Islet precursor cell (in vitro differentiated cells): ENCODE data around the gene RAB40C.

Experiments used
- DNase-seq: peaks from one replicate; pipeline ENCODE4 v3.0.0-alpha.2; 2018

Gene RAB40C

DNA sequence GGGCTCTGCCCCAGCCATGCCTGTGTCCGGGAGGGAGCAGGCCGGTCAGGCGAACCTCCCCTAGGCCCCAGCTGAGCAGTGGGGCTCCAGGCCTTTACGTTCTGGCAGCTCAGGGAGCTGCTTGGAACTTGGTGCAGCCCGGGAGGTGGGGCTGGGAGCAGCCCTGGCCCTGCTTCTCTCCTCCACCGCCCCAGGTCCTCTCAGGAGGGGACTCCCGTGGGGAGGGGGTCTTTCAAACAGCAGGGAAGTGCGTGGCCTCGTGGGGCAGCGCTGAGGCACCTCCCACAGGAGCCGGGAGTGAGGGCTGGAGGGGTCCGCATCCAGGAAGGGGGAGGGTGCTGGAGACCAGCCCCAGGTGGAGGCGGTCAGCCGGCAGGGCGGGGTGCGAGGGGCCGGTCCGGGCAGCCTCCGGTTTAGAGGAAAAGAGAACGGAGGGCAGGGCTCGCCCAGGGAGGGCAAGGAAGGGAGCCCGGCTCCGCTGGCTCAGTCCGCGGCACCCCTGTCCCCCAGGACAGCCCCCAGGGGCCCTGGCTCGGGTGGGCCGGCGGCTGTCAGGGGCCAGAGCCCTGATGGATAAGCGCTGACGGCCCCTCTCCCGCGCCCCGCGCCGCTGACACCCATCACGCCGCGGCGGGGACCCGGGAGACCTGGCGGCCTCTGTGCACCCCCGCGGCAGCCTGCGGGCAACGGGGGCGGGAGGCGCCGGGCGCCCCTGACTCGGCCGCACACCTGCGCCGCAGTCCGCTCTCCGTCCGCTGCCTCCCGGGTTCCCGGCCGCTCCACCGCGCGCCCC lies 30.3 kb upstream of the RAB40C start:
- no peak for DNase-seq

DNA sequence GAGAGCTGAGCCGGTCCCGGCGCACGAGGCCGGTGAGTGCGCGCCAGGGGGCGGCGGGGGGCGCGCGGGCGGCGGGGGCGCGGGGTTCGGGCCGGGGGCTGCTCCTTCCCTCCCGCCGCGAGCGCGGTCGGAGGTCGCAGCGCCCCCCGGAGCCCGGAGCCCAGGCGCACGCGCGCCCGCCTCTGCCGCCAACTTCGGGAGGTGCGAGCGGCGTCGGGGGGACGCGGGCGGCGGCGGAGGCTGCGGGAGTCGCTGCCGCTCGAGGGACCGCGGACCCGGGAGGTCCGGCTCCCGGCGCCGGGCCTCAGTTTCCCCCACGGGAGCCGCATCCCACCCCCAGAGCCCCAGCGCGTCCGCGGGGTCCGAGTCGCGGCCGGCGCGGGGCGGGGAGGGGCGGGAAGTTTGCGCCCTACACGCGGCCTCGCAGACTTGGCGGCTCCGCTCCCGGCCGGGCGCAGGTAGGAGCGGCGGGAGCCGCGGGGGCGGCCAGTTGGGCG lies 29.6 kb upstream of the RAB40C start, which contains the start of gene PRR35:
Gene PRR35 (plus strand): TSS at position 191 of the 497 bp plus-strand sequence. CDS start 2,901 bp downstream, outside the sequence.
- DNase-seq = no peak

DNA sequence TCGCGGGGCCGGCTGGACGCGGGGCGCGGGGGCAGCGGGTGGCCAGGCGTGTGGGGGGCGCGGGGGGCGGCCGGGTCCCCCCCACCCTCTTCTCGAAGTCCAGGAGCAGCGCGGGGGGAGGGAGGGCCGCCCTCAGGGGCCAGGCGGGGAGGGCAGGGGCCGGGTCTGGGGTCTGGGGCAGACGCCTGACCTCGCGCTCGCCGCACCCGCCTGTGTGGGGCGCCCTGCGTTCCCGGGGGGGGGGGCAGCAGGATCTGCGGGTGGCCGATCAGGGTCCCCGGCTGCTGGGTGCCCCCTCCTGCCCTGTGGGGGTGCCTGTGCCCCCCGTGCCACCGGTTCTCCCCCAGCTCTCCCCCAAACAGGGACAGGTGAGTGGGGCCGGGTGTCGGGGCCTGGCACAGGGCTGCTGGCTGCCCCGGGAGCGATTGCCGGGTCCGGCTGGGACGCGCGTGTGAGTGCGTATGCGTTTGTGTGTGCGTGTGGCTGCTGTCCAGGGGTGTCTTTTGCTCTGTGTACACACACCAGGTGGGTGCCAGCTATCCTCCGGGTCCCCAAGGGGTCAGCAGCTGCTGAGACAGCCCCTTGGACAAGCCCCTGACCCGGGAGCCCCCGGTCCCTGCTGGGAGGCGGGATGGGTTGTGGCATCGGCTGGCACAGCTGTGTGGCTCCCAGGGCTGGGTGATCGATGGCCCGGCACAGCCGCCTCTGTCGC lies 29.0 kb upstream of the RAB40C start:
- DNase-seq = no peak

DNA sequence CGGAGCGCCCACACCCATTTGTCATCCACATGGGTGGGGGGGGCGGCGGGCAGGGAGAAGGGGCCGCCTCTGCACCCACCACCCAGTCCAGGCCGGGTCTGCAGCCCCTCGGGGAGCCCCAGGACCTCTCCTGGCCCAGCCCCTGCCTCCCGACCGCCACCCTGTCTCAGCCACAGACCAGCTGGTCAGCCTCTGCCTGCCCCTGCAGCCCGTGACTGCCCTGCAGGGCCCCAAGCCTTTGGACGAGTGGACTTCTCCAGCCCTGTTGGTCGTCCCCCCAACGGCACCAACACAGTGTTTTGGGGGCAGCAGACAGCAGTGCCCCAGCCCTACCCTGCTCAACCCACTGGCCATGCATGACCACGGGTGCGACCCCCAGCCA lies 28.5 kb upstream of the RAB40C start:
- no peak for DNase-seq

DNA sequence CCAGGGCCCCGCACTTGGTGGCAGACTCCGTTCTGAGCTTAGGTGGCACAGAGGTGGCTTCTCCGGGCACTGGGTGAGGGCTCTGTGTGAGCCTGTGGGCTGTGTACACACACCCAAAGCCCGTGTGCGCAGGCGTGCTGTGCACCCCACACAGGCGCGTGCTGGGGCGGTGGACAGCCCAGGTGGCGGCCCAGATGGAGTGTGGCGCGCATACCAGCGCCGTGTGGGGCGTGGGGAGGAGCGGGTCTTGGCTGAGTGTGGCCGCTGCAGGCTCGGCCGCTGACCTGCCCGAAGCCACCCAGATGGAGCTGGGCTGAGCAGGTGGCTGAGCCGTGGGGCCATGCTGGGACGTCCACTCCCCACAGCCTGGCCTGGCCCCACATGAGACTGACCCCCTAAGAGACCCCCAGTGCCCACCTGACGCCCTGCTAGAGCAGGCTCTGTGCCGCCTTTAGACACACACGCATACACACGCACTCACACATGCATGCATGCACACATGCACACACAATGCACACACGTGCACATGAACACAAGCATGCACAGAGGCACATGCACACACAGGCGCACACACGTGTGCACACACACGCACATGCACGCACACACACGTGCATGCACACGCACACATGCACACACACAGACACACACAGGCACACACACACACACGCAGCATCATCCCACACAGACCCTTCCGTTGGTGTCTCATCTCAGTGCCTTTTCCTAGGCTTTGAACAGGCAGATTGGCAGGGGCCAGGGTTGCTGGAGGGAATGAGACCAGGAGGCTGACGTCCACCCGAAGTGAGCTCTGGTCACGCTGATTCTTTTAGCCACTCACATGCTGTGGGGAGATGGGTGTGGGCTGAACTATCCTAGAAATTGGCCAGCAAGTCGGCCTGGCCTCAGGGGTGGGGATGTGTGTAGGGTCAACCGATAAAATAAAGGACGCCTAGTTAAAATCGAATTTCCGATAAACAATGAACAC lies 27.6 kb upstream of the RAB40C start:
- DNase-seq = no peak

DNA sequence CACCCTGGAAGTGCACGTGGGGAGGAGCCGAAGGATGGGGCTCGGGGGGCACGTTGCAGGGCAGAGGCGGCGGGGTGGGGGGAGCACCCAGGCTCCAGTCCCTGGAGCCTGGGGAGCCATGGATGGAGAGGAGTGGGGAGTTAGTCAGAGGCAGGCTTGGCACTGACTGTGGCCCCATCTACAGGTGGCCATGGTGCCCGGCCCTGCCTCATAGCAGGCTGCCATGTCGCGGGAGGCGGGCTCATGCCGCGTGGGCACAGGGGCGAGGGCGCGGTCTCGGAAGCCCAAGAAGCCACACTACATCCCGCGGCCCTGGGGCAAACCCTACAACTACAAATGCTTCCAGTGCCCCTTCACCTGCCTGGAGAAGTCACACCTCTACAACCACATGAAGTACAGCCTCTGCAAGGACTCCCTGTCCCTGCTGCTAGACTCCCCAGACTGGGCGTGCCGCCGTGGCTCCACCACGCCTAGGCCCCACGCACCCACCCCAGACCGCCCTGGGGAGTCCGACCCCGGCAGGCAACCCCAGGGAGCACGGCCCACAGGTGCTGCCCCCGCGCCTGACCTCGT lies 26.7 kb upstream of the RAB40C start:
- no peak for DNase-seq

DNA sequence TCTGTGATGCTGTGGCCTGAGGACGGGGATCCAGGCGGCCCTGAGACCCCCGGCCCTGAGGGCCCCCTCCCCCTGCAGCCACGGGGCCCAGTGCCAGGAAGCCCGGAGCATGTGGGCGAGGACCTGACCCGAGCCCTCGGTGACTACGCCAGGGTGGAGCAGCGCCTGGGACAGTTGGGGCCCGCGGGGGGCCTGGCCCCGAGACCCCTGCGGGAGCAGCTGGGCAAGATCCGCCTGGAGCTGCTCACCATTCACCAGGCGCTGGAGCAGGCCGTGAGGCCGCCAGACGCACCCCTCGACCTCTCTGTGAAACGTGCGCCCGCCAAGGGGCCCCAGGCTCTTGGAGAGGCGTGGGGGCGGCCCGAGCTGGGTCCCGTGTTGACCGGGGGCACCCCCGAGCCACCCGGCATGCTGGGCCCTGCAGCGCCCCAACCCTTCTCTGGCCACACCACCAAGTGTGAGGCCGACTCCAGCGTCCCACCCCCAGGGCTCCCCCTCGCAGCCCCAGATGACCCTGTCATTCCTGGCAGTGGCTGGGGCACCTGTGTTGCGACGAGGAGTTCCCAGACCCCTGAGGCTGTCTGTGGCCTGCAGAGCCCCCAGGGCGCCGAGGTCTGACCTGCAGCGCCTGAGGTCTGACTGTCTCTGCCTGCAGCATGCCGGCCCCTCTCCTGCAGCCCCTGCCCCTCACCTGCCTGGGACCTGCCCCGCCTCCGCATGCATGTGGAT lies 25.0 kb upstream of the RAB40C start:
- no peak for DNase-seq

DNA sequence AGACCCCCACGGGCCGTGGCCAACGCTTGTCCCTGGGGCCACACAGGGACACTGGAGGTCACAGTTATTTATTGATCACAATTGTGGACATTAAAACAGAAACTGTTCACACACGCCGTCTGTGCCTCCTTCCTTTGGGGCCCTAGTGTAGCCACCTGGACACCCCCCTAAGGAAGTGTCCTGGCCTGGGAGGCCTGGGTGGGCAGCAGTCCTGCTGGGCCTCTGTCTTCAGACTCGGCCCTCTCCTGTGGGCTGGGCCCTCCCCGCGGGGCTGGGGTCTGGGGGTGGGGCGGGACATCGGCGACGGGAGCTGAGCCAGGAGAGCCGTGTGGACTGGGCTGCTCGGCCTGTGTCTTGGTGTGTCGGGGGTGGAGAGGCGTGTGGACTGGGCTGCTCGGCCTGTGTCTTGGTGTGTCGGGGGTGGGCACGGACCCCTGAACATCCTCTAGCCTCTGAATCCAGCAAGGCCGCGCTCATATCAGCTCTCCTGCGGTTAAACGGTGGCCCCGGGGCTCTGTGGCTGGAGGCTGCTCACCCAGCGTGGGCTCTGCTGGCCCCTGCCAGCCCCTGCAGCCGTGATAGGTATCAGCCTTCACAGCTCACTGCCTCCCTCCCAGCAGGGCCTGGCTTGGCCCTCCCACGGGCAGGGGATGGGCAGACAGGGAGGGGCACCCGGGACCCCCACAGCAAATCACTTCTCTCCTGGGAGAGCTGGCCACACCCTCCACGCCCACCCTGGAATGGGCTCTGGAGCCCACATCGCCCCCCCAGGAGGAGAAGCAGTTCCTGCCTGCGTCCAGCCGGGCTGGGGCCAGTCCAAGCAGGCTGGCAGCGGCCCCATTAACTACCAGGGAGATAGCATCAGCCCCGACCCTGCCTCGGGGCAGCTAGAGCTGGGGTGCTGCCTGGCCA lies 24.2 kb upstream of the RAB40C start:
- peak; percentile 83 for DNase-seq

DNA sequence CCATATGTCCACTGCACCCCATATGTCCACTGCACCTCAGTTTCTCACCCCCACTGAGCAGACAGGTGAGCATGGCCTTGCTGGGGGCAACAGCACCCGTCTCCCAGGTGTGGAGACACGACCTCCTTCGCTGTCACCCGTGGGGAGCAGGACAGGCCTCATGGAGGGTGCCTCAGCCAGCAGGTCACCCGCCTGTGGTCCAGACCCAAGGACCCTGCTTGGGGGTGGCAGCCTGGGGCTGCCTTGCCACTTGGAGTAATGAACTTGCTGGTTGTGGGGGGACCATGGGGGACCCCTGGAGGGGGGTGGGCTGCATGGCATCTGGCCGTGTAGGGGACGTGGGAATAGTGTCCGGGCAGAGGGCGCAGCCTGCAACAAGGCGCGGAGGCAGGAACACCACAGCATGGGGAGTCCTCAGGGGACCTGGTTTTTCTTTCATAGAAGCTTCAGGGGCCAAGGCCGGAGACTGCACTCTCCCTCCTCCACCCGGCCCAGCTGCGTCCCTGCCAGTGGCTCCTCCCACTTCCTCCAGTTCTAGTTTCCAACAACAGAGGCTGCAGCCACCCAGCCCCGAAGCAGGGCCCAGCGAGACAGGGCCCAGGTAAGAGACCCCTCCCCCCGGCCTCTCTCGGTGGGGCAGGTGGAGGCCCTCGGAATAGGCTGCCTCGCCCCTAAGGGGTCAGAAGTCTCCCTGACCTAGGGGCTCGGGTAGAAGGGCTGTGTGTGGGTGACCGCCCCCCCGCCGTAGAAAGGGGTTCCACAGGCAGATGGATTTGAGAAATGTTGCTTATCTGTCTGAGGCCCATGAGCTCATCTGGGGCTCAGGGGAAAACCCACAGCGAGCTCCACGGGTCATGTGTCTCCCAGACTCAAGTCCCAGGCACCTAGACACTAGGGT lies 23.1 kb upstream of the RAB40C start, which contains the start of gene NHLRC4:
Gene NHLRC4 (plus strand): TSS at position 531 of the 898 bp plus-strand sequence. CDS start 1,043 bp downstream, outside the sequence.
- peak; percentile 90 for DNase-seq

DNA sequence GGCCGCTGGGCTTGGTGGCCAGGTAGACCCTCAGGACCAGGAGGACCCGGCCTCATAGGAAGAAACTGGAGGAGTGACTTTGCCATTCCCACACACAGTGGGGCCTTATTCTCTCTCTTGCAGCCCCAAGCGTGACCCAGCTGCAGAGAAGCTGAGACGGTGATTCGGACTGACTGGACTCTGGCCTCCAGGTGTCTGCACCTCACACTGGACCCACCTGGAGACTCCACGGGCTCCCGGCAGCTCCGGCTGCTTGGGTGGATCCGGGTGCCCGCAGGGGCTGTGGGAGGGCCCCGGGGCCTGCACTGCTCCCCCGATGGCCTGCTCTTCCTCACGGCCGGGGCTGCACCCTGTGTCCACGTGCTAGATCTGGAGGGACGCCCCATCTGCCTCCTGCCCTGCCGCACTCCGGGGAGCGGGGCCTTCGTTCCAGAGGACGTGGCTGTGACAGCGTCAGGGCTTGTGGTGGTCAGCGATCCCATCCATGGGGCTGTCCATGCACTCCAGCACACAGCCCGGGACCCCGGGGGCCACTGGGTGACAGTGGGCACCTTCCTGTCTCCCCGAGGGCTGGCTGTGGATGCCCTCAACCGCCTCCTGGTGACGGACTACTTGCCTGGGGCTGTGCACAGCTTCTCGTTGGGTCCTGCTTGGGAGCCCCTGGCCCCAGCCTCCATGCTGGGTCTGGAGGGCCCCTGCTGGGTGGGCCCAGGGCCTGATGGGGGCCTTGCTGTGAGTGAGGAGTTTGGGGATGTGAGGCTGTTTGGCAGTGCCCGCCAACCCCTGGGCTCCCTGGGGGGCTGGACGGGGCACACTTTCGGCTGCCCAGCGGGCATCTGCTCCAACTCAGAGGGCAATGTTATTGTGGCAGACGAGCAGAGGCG lies 22.3 kb upstream of the RAB40C start:
- no peak for DNase-seq

DNA sequence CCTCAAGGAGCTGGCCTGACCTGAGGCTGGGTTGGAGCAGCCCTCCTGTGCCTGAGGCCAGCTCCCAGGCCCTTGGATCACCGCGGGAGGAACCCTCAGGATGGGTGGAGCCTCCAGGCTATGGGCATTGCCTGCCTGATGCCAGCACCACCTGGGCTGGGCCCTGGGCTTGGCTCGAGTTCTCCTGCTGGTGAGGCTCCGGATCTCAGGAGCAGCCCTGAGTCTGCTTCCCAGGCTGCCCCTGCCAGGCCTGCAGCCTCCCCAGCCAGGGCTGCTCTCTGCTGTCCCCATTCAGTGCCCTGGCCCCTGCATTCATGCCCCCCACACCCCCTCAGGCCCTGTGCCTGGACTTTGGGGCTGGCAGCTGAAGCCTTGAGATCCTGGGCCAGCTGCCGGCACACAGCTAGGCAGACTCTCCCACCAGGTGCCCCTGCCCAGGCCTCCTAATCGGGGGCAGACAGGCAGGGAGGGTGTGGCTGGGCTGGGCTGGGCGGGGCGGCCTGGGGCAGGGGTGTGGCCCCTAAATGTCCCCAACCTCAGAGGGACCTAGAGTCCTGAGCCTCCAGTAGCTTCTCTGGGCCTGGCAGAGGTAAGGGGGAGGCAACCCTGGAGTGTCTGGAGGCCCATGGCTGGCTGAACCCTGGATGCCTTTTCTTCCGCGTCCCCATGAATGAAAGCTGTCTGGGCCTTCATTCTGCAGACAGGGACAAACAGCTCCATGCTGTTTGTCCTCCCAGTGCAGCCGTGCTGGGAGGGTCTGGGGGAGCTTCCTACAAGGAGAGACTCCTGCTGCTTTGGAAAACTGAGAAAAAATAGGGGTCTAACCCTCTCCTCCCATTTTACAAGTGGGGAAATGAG lies 21.2 kb upstream of the RAB40C start:
- DNase-seq = no peak

DNA sequence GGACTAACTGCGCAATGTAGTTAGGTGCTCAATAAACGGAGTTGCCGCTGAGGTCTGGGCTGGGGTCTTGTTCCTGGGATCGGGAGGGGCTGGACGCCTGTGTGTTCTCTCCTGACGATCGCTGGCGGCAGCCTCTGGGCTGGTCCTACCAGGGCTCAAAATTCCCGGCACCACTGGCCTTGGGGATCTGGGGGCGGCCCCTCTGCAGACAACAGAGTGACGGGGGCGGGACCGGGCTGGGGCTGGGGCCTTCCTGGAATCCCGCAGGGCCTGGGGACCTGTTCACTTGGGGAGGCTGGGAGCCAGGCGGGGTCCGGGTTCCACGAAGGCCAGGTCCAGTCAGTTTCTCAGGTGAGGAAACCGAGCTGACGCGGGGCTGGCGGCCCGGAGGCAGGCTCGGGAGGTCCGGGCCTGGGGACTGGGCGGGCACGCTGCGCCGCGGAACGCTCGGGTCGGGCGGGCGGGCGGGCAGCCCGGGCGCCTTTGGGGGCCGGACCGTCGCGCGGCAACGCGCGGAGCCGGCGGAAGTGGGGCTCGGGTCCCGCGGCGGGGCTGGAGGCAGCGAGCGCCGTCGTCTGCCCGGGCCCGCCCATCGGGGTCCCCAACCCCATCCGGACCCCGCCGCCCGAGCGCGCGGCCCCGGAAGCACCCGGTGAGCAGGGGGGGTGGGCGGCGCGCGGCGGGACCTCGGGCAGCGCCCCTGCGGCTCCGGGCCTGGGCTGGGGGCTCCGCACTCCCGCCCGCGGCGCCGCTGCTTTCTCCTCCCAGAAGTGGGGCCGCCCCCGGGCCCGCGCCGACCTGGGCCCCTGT lies 20.2 kb upstream of the RAB40C start, which contains the start of gene PIGQ:
Gene PIGQ (plus strand): TSS at position 524 of the 810 bp plus-strand sequence. CDS start 4,107 bp downstream, outside the sequence.
- peak; percentile 85 for DNase-seq

DNA sequence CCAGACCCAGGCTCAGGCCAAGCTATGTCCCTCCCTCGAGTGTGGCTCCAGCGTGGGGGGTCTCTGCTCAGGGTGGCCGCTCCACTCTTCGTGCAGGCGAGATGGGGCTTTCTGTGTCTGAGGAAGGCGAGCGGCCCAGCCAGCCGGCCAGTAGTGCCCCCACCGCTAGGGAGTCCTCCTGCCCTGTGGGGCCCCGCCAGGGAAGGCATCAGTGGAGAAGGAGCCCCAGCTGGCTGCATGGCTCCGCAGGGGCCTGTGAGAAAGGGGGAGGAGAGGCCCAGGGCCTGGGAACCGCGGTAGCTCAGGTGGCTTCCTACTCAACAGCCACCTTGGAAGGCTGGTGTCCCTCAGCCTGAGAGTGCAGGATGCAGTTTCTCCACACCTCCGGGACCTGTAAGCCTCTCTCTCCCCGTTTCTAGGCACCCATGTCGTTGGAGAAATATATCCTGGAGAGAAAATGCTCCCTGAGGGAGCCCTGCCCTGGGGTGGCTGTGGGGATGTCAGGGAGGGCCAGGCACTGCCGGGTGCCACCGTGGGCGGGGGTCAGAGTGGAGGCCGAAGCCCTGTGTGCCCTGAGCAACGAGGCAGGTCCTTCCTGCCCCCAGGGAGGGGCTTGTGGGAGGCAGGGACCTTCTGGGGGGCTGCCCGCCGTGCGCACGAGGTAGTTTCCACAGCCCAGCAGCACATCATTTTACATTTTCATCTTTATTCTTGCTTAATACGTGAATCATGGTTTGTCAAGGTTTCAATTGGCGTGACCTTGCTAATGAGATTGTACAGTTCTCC lies 16.8 kb upstream of the RAB40C start:
- DNase-seq = no peak

DNA sequence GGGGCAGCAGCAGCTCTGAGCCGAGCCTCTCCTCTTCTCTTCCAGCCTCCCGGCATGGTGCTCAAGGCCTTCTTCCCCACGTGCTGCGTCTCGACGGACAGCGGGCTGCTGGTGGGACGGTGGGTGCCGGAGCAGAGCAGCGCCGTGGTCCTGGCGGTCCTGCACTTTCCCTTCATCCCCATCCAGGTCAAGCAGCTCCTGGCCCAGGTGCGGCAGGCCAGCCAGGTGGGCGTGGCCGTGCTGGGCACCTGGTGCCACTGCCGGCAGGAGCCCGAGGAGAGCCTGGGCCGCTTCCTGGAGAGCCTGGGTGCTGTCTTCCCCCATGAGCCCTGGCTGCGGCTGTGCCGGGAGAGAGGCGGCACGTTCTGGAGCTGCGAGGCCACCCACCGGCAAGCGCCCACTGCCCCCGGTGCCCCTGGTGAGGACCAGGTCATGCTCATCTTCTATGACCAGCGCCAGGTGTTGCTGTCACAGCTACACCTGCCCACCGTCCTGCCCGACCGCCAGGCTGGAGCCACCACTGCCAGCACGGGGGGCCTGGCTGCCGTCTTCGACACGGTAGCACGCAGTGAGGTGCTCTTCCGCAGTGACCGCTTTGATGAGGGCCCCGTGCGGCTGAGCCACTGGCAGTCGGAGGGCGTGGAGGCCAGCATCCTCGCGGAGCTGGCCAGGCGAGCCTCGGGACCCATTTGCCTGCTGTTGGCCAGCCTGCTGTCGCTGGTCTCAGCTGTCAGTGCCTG lies 15.7 kb upstream of the RAB40C start:
- DNase-seq = no peak
